NCI-H2107 treated with DMSO at 0.1 percent for 48 hours (cell line): Measurements from ENCODE around the gene DPH6.
A peak's percentile ranks its signal among the peaks of the same experiment; 100 is the strongest.

ENCODE experiments used
- DNase-seq: peaks from one replicate; lab custom pipeline; 2025; ENCODE audit not compliant: unreplicated experiment; lab: John Stamatoyannopoulos, UW

Gene DPH6

GRCh38 chr15:35545316-35545823 lies 595 bp downstream of the DPH6 start:
- peak; percentile 13 for DNase-seq

GRCh38 chr15:35540885-35541284 lies 5.1 kb downstream of the DPH6 start:
- DNase-seq, result no peak

- DNase-seq, result no peak
Observed at GRCh38 chr15:35540021-35540420, 5.9 kb downstream of the DPH6 start.

- DNase-seq, result no peak
Observed at GRCh38 chr15:35535365-35535916, 10.5 kb downstream of the DPH6 start.

GRCh38 chr15:35533130-35534110 lies 12.5 kb downstream of the DPH6 start:
- no peak for DNase-seq

GRCh38 chr15:35530698-35531097 lies 15.3 kb downstream of the DPH6 start:
- no peak for DNase-seq

GRCh38 chr15:35529784-35530183 lies 16.2 kb downstream of the DPH6 start:
- no peak for DNase-seq

- no peak for DNase-seq
Observed at GRCh38 chr15:35522061-35522460, 23.9 kb downstream of the DPH6 start.

GRCh38 chr15:35519541-35520149 lies 26.3 kb downstream of the DPH6 start:
- peak; percentile 32 for DNase-seq

GRCh38 chr15:35519052-35519451 lies 26.9 kb downstream of the DPH6 start:
- DNase-seq, result no peak

- no peak for DNase-seq
Observed at GRCh38 chr15:35514759-35515158, 31.2 kb downstream of the DPH6 start.

- DNase-seq, result no peak
Observed at GRCh38 chr15:35507932-35508638, 37.9 kb downstream of the DPH6 start.

GRCh38 chr15:35506272-35506870 lies 39.6 kb downstream of the DPH6 start:
- DNase-seq, result peak; percentile 10

- no peak for DNase-seq
Observed at GRCh38 chr15:35505809-35506208, 40.2 kb downstream of the DPH6 start.

- DNase-seq, result peak; percentile 4
Observed at GRCh38 chr15:35505141-35505540, 40.8 kb downstream of the DPH6 start.

- DNase-seq, result no peak
Observed at GRCh38 chr15:35499723-35500122, 46.2 kb downstream of the DPH6 start.

GRCh38 chr15:35496585-35496984 lies 49.4 kb downstream of the DPH6 start:
- no peak for DNase-seq

GRCh38 chr15:35495080-35495479 lies 50.9 kb downstream of the DPH6 start:
- no peak for DNase-seq

GRCh38 chr15:35491999-35492398 lies 54.0 kb downstream of the DPH6 start:
- no peak for DNase-seq

GRCh38 chr15:35491173-35491572 lies 54.8 kb downstream of the DPH6 start:
- no peak for DNase-seq

GRCh38 chr15:35490511-35490910 lies 55.5 kb downstream of the DPH6 start:
- DNase-seq, result no peak
